NB4 (cell line): ENCODE measurements around the gene TMA7.

Source experiments
- CTCF ChIP-seq: IDR thresholded peaks from one replicate; pipeline ENCODE4 v1.5.1; 2012; ENCODE audit warnings: low read depth, low read length
- MYC ChIP-seq: IDR thresholded peaks from 2 replicates; pipeline ENCODE4 v1.6.1; 2011; ENCODE audit warnings: low read depth, low read length
- POLR2A ChIP-seq: IDR thresholded peaks from 2 replicates; pipeline ENCODE4 v1.6.1; 2011; ENCODE audit warnings: mild to moderate bottlenecking; ENCODE audit not compliant: insufficient read length; ENCODE audit errors: extremely low read depth

GRCh38 chr3:48422681-48423080 lies 17.4 kb upstream of the TMA7 start:
- TF ChIP-seq POLR2A (no peak), MYC (no peak), CTCF (no peak)
